ENCODE data around the gene TSPAN14.
"Not testable (repeated sequence)": the region's sequence is repeated elsewhere in the genome, so short reads cannot be mapped to it uniquely, and the experiment has no call there.

TSPAN14 gene

GRCh38 chr10:80526742-80527141, 72.6 kb downstream of the TSPAN14 start:
- DNase-seq (ENCODE audit: low read depth), result no peak

GRCh38 chr10:80528185-80528700, 74.1 kb downstream of the TSPAN14 start:
- DNase-seq (ENCODE audit: low read depth), result no peak

GRCh38 chr10:80528901-80529300, 74.8 kb downstream of the TSPAN14 start:
- DNase-seq (ENCODE audit: low read depth), result no peak

- DNase-seq (ENCODE audit: low read depth), result no peak
Measured at GRCh38 chr10:80529604-80530003, 75.5 kb downstream of the TSPAN14 start.

GRCh38 chr10:80530251-80530650, 76.1 kb downstream of the TSPAN14 start:
- no peak for DNase-seq (ENCODE audit: low read depth)

- DNase-seq (ENCODE audit: low read depth), result no peak
Measured at GRCh38 chr10:80530816-80531215, 76.7 kb downstream of the TSPAN14 start.

GRCh38 chr10:80532571-80532970, 78.5 kb downstream of the TSPAN14 start:
- DNase-seq (ENCODE audit: low read depth), result no peak

GRCh38 chr10:80534059-80534458, 79.9 kb downstream of the TSPAN14 start:
- not testable (repeated sequence) for DNase-seq (ENCODE audit: low read depth)

- not testable (repeated sequence) for DNase-seq (ENCODE audit: low read depth)
Measured at GRCh38 chr10:80534646-80535045, 80.5 kb downstream of the TSPAN14 start.

- peak; percentile 61 for DNase-seq (ENCODE audit: low read depth)
Measured at GRCh38 chr10:80535671-80536360, 81.7 kb downstream of the TSPAN14 start.

- no peak for DNase-seq (ENCODE audit: low read depth)
Measured at GRCh38 chr10:80536361-80536835, 82.3 kb downstream of the TSPAN14 start.

GRCh38 chr10:80537086-80537735, 83.1 kb downstream of the TSPAN14 start:
- no peak for DNase-seq (ENCODE audit: low read depth)

GRCh38 chr10:80537736-80538480, 83.8 kb downstream of the TSPAN14 start, which contains the start of gene SH2D4B:
Gene SH2D4B (plus strand): TSS chr10:80537902. CDS start chr10:80538332, 430 bp downstream.
- no peak for DNase-seq (ENCODE audit: low read depth)

- no peak for DNase-seq (ENCODE audit: low read depth)
Measured at GRCh38 chr10:80538481-80539185, 84.5 kb downstream of the TSPAN14 start.

GRCh38 chr10:80539421-80540031, 85.4 kb downstream of the TSPAN14 start:
- no peak for DNase-seq (ENCODE audit: low read depth)

GRCh38 chr10:80540136-80540535, 86.0 kb downstream of the TSPAN14 start:
- DNase-seq (ENCODE audit: low read depth), result no peak

GRCh38 chr10:80540618-80540980, 86.5 kb downstream of the TSPAN14 start:
- no peak for DNase-seq (ENCODE audit: low read depth)

- DNase-seq (ENCODE audit: low read depth), result no peak
Measured at GRCh38 chr10:80540981-80541750, 87.1 kb downstream of the TSPAN14 start.

GRCh38 chr10:80542053-80542452, 87.9 kb downstream of the TSPAN14 start:
- no peak for DNase-seq (ENCODE audit: low read depth)

- DNase-seq (ENCODE audit: low read depth), result no peak
Measured at GRCh38 chr10:80542652-80543318, 88.7 kb downstream of the TSPAN14 start.

All from stimulated activated CD4-positive, alpha-beta T cell treated with anti-CD3 and anti-CD28 coated beads, Interleukin-2, amount 100 ng/mL, for 4 hours (primary cell).